Small intestine (tissue), 7 donors: ENCODE measurements around the gene HSF2BP. TPM values are rescaled to one million over a fixed set of nuclear protein-coding genes. Genes with fewer than 3 reads are reported as not detected.
"Not testable (repeated sequence)": the region's sequence is repeated elsewhere in the genome, so short reads cannot be mapped to it uniquely, and the experiment has no call there.

Experiments
- DNase-seq, 2 donors: peaks; one replicate each; pipeline versions ENCODE4 v3.0.0 to v3.0.0-alpha.2; 2013
- FAIRE-seq: peaks from 2 replicates; lab custom pipeline; 2012; peaks lifted over from hg19 to GRCh38; lab: Jason Lieb, UNC
- H3K27ac ChIP-seq, 3 donors: one replicate each; pipeline ENCODE4 v1.5.1; 2013; ENCODE audit warnings: low read length in 2 of 3, mild to moderate bottlenecking in 2 of 3, control low read depth in 1 of 3, inconsistent platforms in 1 of 3, low read depth in 1 of 3, moderate library complexity in 1 of 3
- H3K27me3 ChIP-seq, 3 donors: one replicate each; pipeline ENCODE4 v1.6.1; 2013; ENCODE audit warnings: low read length in 3 of 3, inconsistent platforms in 1 of 3; ENCODE audit not compliant: control insufficient read depth in 3 of 3, insufficient read depth in 3 of 3
- H3K36me3 ChIP-seq, 3 donors: one replicate each; pipeline ENCODE4 v1.6.1; 2013; ENCODE audit warnings: low read length in 3 of 3, inconsistent platforms in 1 of 3, low read depth in 1 of 3, mild to moderate bottlenecking in 1 of 3, moderate library complexity in 1 of 3; ENCODE audit not compliant: control insufficient read depth in 3 of 3, insufficient read depth in 2 of 3
- H3K4me1 ChIP-seq, 3 donors: one replicate each; pipeline ENCODE4 v1.6.1; 2013; ENCODE audit warnings: low read length in 2 of 3, inconsistent platforms in 1 of 3, low read depth in 1 of 3, mild to moderate bottlenecking in 1 of 3, moderate library complexity in 1 of 3; ENCODE audit not compliant: control insufficient read depth in 3 of 3, insufficient read depth in 2 of 3
- H3K4me3 ChIP-seq, 3 donors: one replicate each; pipeline ENCODE4 v1.5.1; 2013; ENCODE audit warnings: low read length in 3 of 3, control low read depth in 1 of 3, inconsistent platforms in 1 of 3, low read depth in 1 of 3, mild to moderate bottlenecking in 1 of 3, moderate library complexity in 1 of 3
- H3K9me3 ChIP-seq, 2 donors: one replicate each; pipeline ENCODE4 v1.6.1; 2013; ENCODE audit warnings: low read depth in 1 of 2, low read length in 1 of 2; ENCODE audit not compliant: control insufficient read depth in 2 of 2, insufficient read depth in 1 of 2
- WGBS, 3 donors: extraction: QIAGEN DNeasy Blood & Tissue Kit; methylation state at CpG; one replicate each; pipeline ENCODE4 v1.1.7; 2013; 5-methylcytosine and 5-hydroxymethylcytosine counted together
- polyA plus RNA-seq, 4 donors: library from polyadenylated mRNA; stranded (reverse) in 3 of 4; unstranded in 1 of 4; fragments of 200-250 nt in 3 of 4; fragments of 120-200 nt in 1 of 4; gene quantifications; one replicate each; pipeline versions ENCODE4 v1.2.1 to v1.2.3, GENCODE V29; 2013
- donor health status: healthy with polysubstance abuse.
- donor health status: control.
- donor health status: control.
- donor health status: Bipolar disorder and iron deficiency.
- donor health status: healthy.

The HSF2BP gene
- polyA plus RNA-seq, 4 donors = 0.22 to 0.78 (median 0.49) TPM; not detected in 1

- Histone ChIP-seq H3K4me3 (no peak overlapping the region), H3K27ac (no peak overlapping the region), H3K27me3 (no peaks in the 10 kb centered on the region), H3K4me1 (peaks cover 0 to 21% (median 11%) of the 10 kb centered on the region in 3 donors), H3K36me3 (no peaks in the 10 kb centered on the region), H3K9me3 (peaks cover 0 to 46% of the 10 kb centered on the region in 2 donors)
- no peak for DNase-seq
- FAIRE-seq = no peak
- 86 to 92% (median 90%) methylated on average over 4 of the region's 4 CpGs for WGBS, 3 donors
These were observed 34.9 kb downstream of the HSF2BP start for GRCh38 chr21:43624339-43624738.

DNA sequence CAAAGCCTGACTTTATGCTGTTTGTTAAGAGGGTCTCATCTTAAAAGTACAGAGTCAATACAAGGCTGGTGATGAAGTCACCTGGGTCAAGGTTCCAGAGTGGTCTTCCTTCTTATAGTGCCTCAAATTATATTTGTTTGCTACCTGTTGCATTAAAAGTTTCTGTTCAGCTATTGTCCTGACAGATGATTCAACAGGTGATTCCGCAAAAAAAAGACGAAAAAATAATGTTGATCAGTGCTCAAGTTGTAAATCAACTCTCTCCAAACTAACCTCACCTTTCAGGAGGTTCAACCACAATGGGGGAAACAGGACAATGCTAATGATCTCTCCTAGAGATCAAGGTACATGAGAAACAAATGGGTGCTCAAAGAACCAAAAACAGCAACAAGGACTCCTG is 35.7 kb downstream of the HSF2BP start:
- peaks cover 0 to 25% (median 11%) of the 10 kb centered on the region in 3 donors for H3K4me1 ChIP-seq
- FAIRE-seq (no peak), DNase-seq (no peak)
- H3K4me3 ChIP-seq = no peak overlapping the region
- no peak overlapping the region for H3K27ac ChIP-seq
- peaks cover 0 to 42% of the 10 kb centered on the region in 2 donors for H3K9me3 ChIP-seq
- H3K27me3 ChIP-seq = no peaks in the 10 kb centered on the region
- no peaks in the 10 kb centered on the region for H3K36me3 ChIP-seq
- WGBS, 3 donors = 96 to 100% (median 96%) methylated on average over 2 of the region's 2 CpGs

DNA sequence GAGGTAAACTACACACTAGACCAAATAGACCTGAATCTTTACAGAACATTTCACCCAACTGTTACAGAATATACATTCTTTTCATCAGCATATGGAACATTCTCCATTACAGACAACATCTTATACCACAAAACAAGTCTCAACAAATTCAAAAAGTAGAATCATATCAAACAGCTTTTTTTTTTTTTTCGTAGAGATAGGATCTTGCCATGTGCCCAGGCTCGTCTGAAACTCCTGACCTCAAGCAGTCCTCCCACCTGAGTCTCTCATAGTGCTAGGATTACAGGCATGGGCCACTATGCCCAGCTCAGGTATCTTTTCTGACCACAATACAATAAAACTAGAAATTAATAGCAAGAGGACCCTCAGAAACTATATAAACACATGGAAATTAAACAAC is 36.5 kb downstream of the HSF2BP start:
- Histone ChIP-seq H3K9me3 (peaks cover 0 to 41% of the 10 kb centered on the region in 2 donors), H3K27me3 (no peaks in the 10 kb centered on the region), H3K4me3 (no peak overlapping the region), H3K4me1 (peaks cover 0 to 29% (median 11%) of the 10 kb centered on the region in 3 donors), H3K36me3 (no peaks in the 10 kb centered on the region), H3K27ac (no peak overlapping the region)
- 74 to 90% (median 86%) methylated on average over 2 of the region's 2 CpGs for WGBS, 3 donors
- no peak for DNase-seq
- FAIRE-seq = no peak

GRCh38 chr21:43619856-43620255 is 39.4 kb downstream of the HSF2BP start:
- Histone ChIP-seq H3K4me1 (peaks cover 0 to 14% (median 3%) of the 10 kb centered on the region in 3 donors), H3K27me3 (no peaks in the 10 kb centered on the region), H3K27ac (peak overlapping the region; percentile 75 to 88 (median 83)), H3K4me3 (no peak overlapping the region), H3K36me3 (no peaks in the 10 kb centered on the region), H3K9me3 (peaks cover 0 to 41% of the 10 kb centered on the region in 2 donors)
- no peak for FAIRE-seq
- DNase-seq = peak in 1 of 2 donors; percentile 64
- 70 to 90% (median 85%) methylated on average over 4 of the region's 4 CpGs for WGBS, 3 donors

DNA sequence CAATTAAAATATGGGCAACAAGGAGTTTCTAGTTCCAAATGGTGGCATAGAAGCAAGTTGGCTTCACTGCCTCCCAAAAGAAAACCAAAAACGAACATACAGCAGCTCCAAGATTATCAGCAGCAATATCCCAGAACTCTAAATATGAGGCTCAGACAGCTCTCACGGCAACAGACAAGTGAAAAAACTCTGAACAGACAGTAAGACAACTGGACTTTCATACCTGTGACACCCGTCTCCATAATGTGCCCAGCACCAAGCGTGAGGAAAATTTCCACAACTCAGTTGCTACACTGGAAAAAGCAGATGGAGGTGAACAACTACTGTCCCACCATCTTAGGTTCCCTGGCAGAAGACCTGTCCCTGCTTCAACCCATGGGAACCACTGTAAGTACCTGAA is 39.9 kb downstream of the HSF2BP start:
- Histone ChIP-seq H3K4me3 (no peak overlapping the region), H3K36me3 (no peaks in the 10 kb centered on the region), H3K27ac (peak overlapping the region; percentile 75 to 88 (median 83)), H3K4me1 (peaks cover 0 to 14% (median 3%) of the 10 kb centered on the region in 3 donors), H3K27me3 (no peaks in the 10 kb centered on the region), H3K9me3 (peaks cover 0 to 40% of the 10 kb centered on the region in 2 donors)
- WGBS, 3 donors = 14 to 70% (median 55%) methylated on average over 4 of the region's 4 CpGs
- DNase-seq = peak; percentile 78 to 84
- FAIRE-seq = no peak

DNA sequence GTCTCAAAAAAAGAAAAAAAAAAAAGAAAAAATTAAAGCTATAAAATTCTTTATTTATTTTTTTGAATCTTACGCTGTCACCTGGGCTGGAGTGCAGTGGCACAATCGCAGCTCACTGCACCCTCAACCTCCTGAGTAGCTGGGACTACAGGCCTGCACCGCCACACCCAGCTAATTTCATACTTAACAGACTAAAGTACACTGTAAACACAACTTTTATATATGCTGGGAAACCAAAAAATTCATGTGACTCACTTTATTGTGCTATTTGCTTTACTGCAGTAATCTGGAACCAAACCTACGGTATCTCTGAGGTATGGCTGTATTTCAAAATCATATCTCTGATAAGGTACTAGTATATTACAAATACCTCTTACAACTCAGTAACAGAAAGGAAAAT is 40.3 kb downstream of the HSF2BP start:
- WGBS, 3 donors = 27 to 68% (median 46%) methylated on average over 4 of the region's 4 CpGs
- Histone ChIP-seq H3K4me1 (peaks cover 0 to 14% (median 3%) of the 10 kb centered on the region in 3 donors), H3K36me3 (no peaks in the 10 kb centered on the region), H3K9me3 (peaks cover 0 to 36% of the 10 kb centered on the region in 2 donors), H3K27ac (peak overlapping the region; percentile 75 to 88 (median 83)), H3K4me3 (no peak overlapping the region), H3K27me3 (no peaks in the 10 kb centered on the region)
- DNase-seq (peak in 1 of 2 donors; percentile 94), FAIRE-seq (peak; percentile 30)

GRCh38 chr21:43616861-43617260 is 42.4 kb downstream of the HSF2BP start:
- H3K9me3 ChIP-seq = peaks cover 0 to 31% of the 10 kb centered on the region in 2 donors
- not testable (repeated sequence) for H3K4me3 ChIP-seq, H3K36me3 ChIP-seq, H3K27me3 ChIP-seq, H3K27ac ChIP-seq, FAIRE-seq, DNase-seq
- WGBS, 3 donors = 72 to 88% (median 88%) methylated on average over 3 of the region's 3 CpGs
- peaks cover 3 to 17% (median 5%) of the 10 kb centered on the region in 3 donors for H3K4me1 ChIP-seq

DNA sequence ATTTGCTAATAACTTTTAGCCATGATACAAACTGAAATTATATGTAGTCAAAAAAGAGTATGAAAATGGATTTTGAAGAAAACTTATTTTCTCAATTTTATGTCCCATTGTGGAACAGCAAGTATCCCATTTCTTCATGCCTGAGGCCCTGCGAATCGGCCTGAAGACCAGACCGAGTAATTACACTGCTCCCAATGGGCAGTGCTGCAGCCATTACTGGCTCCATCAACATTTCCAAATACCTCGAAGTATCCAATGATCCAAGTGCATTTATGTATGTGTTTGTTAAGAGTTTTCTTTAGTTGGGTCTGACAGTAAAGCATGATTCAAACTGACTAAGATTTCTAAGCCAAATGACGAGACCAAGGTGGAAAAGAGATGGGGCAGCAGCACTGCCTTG is 44.4 kb downstream of the HSF2BP start:
- WGBS, 3 donors = 83 to 97% (median 90%) methylated on average over 5 of the region's 5 CpGs
- Histone ChIP-seq H3K27ac (no peak overlapping the region), H3K4me1 (peaks cover 3 to 35% (median 5%) of the 10 kb centered on the region in 3 donors), H3K27me3 (no peaks in the 10 kb centered on the region), H3K4me3 (no peak overlapping the region), H3K9me3 (peaks cover 0 to 16% of the 10 kb centered on the region in 2 donors), H3K36me3 (no peaks in the 10 kb centered on the region)
- FAIRE-seq (no peak), DNase-seq (no peak)
